ENCODE measurements around the gene DHX8.
A peak's percentile ranks its signal among the peaks of the same experiment; 100 is the strongest.

DHX8 gene

GRCh38 chr17:43528988-43529814 is 45.4 kb downstream of the DHX8 start:
- Histone ChIP-seq H3K27me3 (ENCODE audit: control insufficient read depth, insufficient read depth, low read length) (no peaks in the 10 kb centered on the region), H3K4me2 (ENCODE audit: low read length) (no peak overlapping the region), H3K4me1 (ENCODE audit: control insufficient read depth, insufficient read depth, low read length) (peaks cover 45% of the 10 kb centered on the region), H3K4me3 (ENCODE audit: low read length) (no peak overlapping the region), H3K36me3 (ENCODE audit: insufficient read depth, low read length) (peaks cover 21% of the 10 kb centered on the region), H3K9me3 (replicated peaks; ENCODE audit: low read length) (no peaks in the 10 kb centered on the region), H3K9ac (ENCODE audit: low read depth, low read length) (peak overlapping the region; percentile 66)

GRCh38 chr17:43529947-43530287 is 46.1 kb downstream of the DHX8 start:
- H3K36me3 ChIP-seq (ENCODE audit: insufficient read depth, low read length), result peaks cover 15% of the 10 kb centered on the region

GRCh38 chr17:43530288-43531081 is 46.7 kb downstream of the DHX8 start:
- H3K9ac ChIP-seq (ENCODE audit: low read depth, low read length), result peak overlapping the region; percentile 66
- H3K4me2 ChIP-seq (ENCODE audit: low read length), result peak overlapping the region; percentile 77
- peak overlapping the region; percentile 53 for H3K4me3 ChIP-seq (ENCODE audit: low read length)
- H3K4me1 ChIP-seq (ENCODE audit: control insufficient read depth, insufficient read depth, low read length), result peaks cover 38% of the 10 kb centered on the region
- H3K9me3 ChIP-seq (replicated peaks; ENCODE audit: low read length), result no peaks in the 10 kb centered on the region
- peaks cover 9% of the 10 kb centered on the region for H3K36me3 ChIP-seq (ENCODE audit: insufficient read depth, low read length)
- no peaks in the 10 kb centered on the region for H3K27me3 ChIP-seq (ENCODE audit: control insufficient read depth, insufficient read depth, low read length)

More at GRCh38 chr17:43529947-43530287, 46.1 kb downstream of the DHX8 start:
- H3K4me1 ChIP-seq (ENCODE audit: control insufficient read depth, insufficient read depth, low read length), result peaks cover 42% of the 10 kb centered on the region
- H3K4me3 ChIP-seq (ENCODE audit: low read length), result peak overlapping the region; percentile 53
- H3K4me2 ChIP-seq (ENCODE audit: low read length), result peak overlapping the region; percentile 77
- peak overlapping the region; percentile 66 for H3K9ac ChIP-seq (ENCODE audit: low read depth, low read length)
- H3K27me3 ChIP-seq (ENCODE audit: control insufficient read depth, insufficient read depth, low read length), result no peaks in the 10 kb centered on the region
- no peaks in the 10 kb centered on the region for H3K9me3 ChIP-seq (replicated peaks; ENCODE audit: low read length)

- Histone ChIP-seq H3K4me3 (ENCODE audit: low read length) (peak overlapping the region; percentile 26), H3K9ac (ENCODE audit: low read depth, low read length) (peak overlapping the region; percentile 66), H3K4me1 (ENCODE audit: control insufficient read depth, insufficient read depth, low read length) (peaks cover 42% of the 10 kb centered on the region)
These were observed 47.3 kb downstream of the DHX8 start for GRCh38 chr17:43531082-43531378.

GRCh38 chr17:43531955-43532354 is 48.2 kb downstream of the DHX8 start:
- Histone ChIP-seq H3K36me3 (ENCODE audit: insufficient read depth, low read length) (peaks cover 6% of the 10 kb centered on the region), H3K9ac (ENCODE audit: low read depth, low read length) (no peak overlapping the region), H3K4me1 (ENCODE audit: control insufficient read depth, insufficient read depth, low read length) (peaks cover 51% of the 10 kb centered on the region), H3K4me2 (ENCODE audit: low read length) (no peak overlapping the region), H3K9me3 (replicated peaks; ENCODE audit: low read length) (no peaks in the 10 kb centered on the region), H3K27me3 (ENCODE audit: control insufficient read depth, insufficient read depth, low read length) (no peaks in the 10 kb centered on the region), H3K4me3 (ENCODE audit: low read length) (no peak overlapping the region)

More at GRCh38 chr17:43531082-43531378, 47.3 kb downstream of the DHX8 start:
- no peaks in the 10 kb centered on the region for H3K27me3 ChIP-seq (ENCODE audit: control insufficient read depth, insufficient read depth, low read length)
- H3K9me3 ChIP-seq (replicated peaks; ENCODE audit: low read length), result no peaks in the 10 kb centered on the region
- H3K4me2 ChIP-seq (ENCODE audit: low read length), result peak overlapping the region; percentile 77
- H3K36me3 ChIP-seq (ENCODE audit: insufficient read depth, low read length), result peaks cover 7% of the 10 kb centered on the region

- Histone ChIP-seq H3K9me3 (replicated peaks; ENCODE audit: low read length) (no peaks in the 10 kb centered on the region), H3K36me3 (ENCODE audit: insufficient read depth, low read length) (peaks cover under 1% of the 10 kb centered on the region), H3K27me3 (ENCODE audit: control insufficient read depth, insufficient read depth, low read length) (no peaks in the 10 kb centered on the region), H3K4me1 (ENCODE audit: control insufficient read depth, insufficient read depth, low read length) (peaks cover 52% of the 10 kb centered on the region), H3K9ac (ENCODE audit: low read depth, low read length) (no peak overlapping the region), H3K4me3 (ENCODE audit: low read length) (no peak overlapping the region), H3K4me2 (ENCODE audit: low read length) (no peak overlapping the region)
These were observed 48.8 kb downstream of the DHX8 start for GRCh38 chr17:43532581-43532980.

GRCh38 chr17:43533699-43534098 is 49.9 kb downstream of the DHX8 start:
- Histone ChIP-seq H3K4me3 (ENCODE audit: low read length) (no peak overlapping the region), H3K36me3 (ENCODE audit: insufficient read depth, low read length) (no peaks in the 10 kb centered on the region), H3K9ac (ENCODE audit: low read depth, low read length) (no peak overlapping the region), H3K27me3 (ENCODE audit: control insufficient read depth, insufficient read depth, low read length) (no peaks in the 10 kb centered on the region), H3K4me2 (ENCODE audit: low read length) (no peak overlapping the region), H3K9me3 (replicated peaks; ENCODE audit: low read length) (no peaks in the 10 kb centered on the region), H3K4me1 (ENCODE audit: control insufficient read depth, insufficient read depth, low read length) (peaks cover 48% of the 10 kb centered on the region)

GRCh38 chr17:43534909-43535308 is 51.1 kb downstream of the DHX8 start:
- peaks cover 36% of the 10 kb centered on the region for H3K4me1 ChIP-seq (ENCODE audit: control insufficient read depth, insufficient read depth, low read length)
- no peaks in the 10 kb centered on the region for H3K27me3 ChIP-seq (ENCODE audit: control insufficient read depth, insufficient read depth, low read length)
- no peak overlapping the region for H3K4me2 ChIP-seq (ENCODE audit: low read length)
- no peaks in the 10 kb centered on the region for H3K9me3 ChIP-seq (replicated peaks; ENCODE audit: low read length)
- no peak overlapping the region for H3K4me3 ChIP-seq (ENCODE audit: low read length)
- H3K9ac ChIP-seq (ENCODE audit: low read depth, low read length), result no peak overlapping the region
- no peaks in the 10 kb centered on the region for H3K36me3 ChIP-seq (ENCODE audit: insufficient read depth, low read length)

GRCh38 chr17:43536236-43536992 is 52.6 kb downstream of the DHX8 start:
- Histone ChIP-seq H3K27me3 (ENCODE audit: control insufficient read depth, insufficient read depth, low read length) (no peaks in the 10 kb centered on the region), H3K4me1 (ENCODE audit: control insufficient read depth, insufficient read depth, low read length) (peaks cover 31% of the 10 kb centered on the region), H3K36me3 (ENCODE audit: insufficient read depth, low read length) (no peaks in the 10 kb centered on the region), H3K9me3 (replicated peaks; ENCODE audit: low read length) (no peaks in the 10 kb centered on the region), H3K9ac (ENCODE audit: low read depth, low read length) (peak overlapping the region; percentile 59), H3K4me2 (ENCODE audit: low read length) (peak overlapping the region; percentile 69), H3K4me3 (ENCODE audit: low read length) (peak overlapping the region; percentile 55)

- Histone ChIP-seq H3K9me3 (replicated peaks; ENCODE audit: low read length) (no peaks in the 10 kb centered on the region), H3K36me3 (ENCODE audit: insufficient read depth, low read length) (no peaks in the 10 kb centered on the region), H3K4me3 (ENCODE audit: low read length) (no peak overlapping the region), H3K4me1 (ENCODE audit: control insufficient read depth, insufficient read depth, low read length) (peaks cover 45% of the 10 kb centered on the region), H3K9ac (ENCODE audit: low read depth, low read length) (no peak overlapping the region), H3K4me2 (ENCODE audit: low read length) (no peak overlapping the region), H3K27me3 (ENCODE audit: control insufficient read depth, insufficient read depth, low read length) (no peaks in the 10 kb centered on the region)
These were observed 57.3 kb downstream of the DHX8 start for GRCh38 chr17:43540821-43541674.
